ENCODE results near the gene BLTP2.
"Not testable (repeated sequence)": the region's sequence is repeated elsewhere in the genome, so short reads cannot be mapped to it uniquely, and the experiment has no call there.

BLTP2 gene

GRCh38 chr17:28644787-28645575 lies at the start of gene BLTP2:
TSS of gene BLTP2 (minus strand) at chr17:28645158. CDS start at chr17:28645056, 102 bp downstream.
- DNase-seq = peak; percentile 85

DNA sequence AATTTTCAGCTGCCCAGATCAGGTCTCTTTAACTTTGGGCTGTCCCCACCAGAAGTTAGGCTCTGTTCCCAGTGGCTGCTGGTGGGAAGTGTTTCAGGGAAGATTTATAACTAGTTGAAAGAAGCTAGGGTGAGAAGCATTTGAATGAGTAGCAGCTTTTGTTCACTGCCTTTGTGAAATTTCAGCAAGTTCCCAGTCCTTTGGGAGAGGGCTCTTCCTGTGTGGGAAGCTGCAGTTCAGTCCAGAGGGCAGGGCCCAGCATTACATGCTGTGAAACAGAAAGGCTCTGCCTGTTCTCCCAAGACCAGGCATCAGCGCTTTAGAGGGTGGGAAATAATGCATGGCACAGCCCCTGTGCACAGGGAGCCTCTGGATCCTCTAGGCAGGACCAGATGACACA lies 48.9 kb upstream of the BLTP2 start:
- DNase-seq = no peak

- DNase-seq = no peak
These were observed 44.1 kb upstream of the BLTP2 start for GRCh38 chr17:28689011-28689410.

DNA sequence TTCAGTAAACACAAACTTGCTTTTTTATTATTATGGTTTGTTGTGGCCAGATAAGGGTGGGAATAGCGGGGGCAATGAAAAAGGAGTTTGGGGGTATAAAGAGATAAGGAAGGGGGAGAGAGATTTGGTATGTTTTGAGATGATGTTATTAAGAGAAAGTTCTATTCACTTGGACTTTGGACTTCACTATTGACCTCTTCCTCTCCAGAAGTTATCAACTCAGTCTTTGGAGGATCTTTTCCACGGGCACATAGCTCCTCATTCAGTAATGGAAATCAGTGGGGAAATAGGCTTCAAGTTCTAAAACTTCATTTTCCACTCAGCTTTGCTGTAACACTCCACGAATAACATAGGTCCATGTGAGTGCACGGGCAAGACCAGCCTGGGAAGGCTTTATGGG lies 43.5 kb upstream of the BLTP2 start:
- DNase-seq = no peak

DNA sequence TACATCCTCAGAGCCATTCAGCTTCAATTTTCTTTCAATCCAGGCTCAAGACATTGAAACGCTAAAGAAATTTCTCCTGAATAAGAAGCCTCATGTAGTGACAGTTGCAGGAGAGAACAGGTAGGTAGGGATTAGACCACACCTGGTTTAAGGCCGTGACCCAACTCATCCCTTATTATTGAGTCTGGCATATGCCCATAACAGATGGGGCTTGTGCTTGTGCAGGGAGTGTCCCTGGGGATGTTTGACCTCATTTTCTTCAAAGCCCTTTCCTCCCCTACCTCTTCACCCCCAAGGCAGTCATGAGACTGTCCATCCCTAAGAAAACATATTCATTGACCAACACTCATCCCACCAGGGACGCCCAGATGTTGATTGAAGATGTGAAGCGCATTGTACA lies 41.3 kb upstream of the BLTP2 start:
- no peak for DNase-seq

DNA sequence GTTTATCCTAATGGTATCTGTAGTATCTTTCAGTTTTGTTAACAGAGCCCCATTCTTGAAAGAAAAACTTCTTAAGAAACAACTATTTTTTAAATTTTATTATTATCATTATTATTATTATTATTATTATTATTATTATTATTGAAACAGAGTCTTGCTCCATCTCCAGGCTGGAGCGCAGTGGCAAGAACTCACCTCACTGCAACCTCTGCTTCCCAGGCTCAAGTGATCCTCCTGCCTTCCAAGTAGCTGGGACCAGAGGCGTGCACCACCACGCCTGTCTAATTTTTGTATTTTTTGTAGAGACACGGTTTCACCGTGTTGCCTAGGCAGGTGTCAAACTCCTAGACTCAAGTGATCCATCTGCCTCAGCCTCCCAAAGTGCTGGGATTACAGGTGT lies 40.4 kb upstream of the BLTP2 start:
- no peak for DNase-seq

DNA sequence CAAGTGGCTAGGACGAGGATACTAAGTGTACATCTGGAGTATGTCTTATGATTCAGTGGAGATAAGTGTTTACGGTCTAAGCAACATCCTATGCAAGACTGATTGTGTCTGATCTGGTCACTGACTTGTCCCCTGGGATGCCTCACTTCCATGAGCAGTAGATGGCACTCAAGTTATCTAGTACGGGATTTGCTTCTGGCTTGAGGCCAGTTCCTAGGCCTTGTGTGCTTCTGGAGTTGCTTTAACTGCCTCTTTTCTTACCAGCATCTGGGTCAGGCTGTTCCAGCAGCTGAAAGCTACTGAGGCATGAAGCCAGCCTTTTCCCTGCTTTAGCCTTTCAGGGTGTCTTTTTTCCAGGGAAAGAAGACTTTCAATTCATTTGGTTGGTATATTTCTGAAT lies 40.0 kb upstream of the BLTP2 start:
- DNase-seq = peak; percentile 13

DNA sequence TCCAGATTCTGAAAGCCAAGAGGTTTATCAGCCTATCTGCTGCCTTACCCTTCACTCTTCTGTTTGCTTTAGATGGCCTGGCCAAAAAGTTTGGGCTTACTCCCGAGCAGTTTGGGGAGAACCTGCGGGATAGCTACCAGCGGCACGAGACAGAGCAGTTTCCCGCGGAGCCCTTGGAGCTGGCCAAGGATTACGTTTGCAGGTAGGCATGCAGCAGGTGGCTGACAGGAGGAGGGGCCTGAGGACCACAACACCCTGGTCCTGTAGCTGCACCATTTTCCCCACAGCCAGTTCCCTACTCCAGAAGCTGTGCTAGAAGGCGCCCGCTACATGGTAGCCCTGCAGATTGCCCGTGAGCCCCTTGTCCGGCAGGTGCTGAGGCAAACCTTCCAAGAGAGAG lies 37.7 kb upstream of the BLTP2 start:
- no peak for DNase-seq

- peak; percentile 5 for DNase-seq
These were observed 31.0 kb upstream of the BLTP2 start for GRCh38 chr17:28675980-28676379.

- DNase-seq = no peak
These were observed 30.5 kb upstream of the BLTP2 start for GRCh38 chr17:28675490-28675889.

GRCh38 chr17:28669918-28670317 lies 25.0 kb upstream of the BLTP2 start:
- no peak for DNase-seq

DNA sequence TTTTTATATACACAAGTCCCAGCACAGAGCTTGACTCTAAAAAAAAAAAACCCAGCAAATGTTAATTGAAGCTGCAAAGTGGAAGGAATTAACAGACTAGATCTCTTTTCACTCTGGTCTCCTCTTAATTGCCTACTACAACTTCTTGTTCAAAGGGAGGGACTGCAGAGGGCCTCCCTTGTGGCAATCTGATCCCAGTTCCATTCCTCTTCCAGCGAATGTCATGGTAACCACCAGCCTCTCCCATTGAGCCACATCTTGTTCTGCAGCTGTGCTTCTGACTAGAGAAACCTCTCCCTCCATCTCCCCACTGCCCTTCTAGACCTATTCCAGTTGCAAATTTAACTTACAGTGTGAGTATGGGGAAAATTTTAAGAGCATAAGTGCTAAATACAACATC lies 22.9 kb upstream of the BLTP2 start:
- DNase-seq = no peak

DNA sequence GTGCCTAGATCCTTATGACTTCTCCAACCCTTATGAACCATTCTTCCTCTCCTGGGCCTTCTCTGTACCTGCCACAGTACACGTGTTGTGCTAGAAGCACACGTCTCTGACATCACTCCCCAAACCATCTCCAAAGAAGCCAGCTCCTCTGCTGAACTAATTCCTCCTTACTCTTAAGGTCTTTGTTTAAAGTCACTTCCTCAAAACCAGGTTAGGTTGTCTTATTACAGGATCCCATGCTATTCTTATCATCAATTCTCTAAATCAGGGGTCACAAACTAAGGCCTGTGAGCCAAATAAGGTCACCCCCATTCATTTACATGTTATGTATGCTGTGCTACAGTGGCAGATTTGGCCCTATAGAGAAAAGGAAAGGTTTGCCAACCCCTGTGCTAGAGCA lies 21.0 kb upstream of the BLTP2 start:
- DNase-seq = no peak

DNA sequence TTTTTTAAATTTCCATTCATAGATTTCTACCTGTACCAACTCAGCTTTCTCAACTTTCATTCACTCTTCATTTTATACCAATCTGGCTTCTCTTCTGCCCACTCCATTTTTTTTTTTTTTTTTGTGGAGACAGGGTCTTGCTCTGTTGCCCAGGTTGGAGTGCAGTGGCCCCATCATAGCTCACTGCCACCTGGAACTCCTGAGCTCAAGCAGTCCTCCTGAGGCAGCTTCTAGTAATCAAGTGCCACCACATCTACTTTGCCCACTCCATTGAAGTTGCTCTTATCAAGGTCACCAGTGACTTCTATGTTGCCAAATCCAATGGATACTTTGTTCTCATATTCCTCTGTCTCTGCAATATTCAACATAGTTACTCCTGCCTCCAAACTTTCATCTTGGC lies 18.8 kb upstream of the BLTP2 start:
- no peak for DNase-seq

GRCh38 chr17:28662527-28662829 lies 17.5 kb upstream of the BLTP2 start:
- DNase-seq = no peak

DNA sequence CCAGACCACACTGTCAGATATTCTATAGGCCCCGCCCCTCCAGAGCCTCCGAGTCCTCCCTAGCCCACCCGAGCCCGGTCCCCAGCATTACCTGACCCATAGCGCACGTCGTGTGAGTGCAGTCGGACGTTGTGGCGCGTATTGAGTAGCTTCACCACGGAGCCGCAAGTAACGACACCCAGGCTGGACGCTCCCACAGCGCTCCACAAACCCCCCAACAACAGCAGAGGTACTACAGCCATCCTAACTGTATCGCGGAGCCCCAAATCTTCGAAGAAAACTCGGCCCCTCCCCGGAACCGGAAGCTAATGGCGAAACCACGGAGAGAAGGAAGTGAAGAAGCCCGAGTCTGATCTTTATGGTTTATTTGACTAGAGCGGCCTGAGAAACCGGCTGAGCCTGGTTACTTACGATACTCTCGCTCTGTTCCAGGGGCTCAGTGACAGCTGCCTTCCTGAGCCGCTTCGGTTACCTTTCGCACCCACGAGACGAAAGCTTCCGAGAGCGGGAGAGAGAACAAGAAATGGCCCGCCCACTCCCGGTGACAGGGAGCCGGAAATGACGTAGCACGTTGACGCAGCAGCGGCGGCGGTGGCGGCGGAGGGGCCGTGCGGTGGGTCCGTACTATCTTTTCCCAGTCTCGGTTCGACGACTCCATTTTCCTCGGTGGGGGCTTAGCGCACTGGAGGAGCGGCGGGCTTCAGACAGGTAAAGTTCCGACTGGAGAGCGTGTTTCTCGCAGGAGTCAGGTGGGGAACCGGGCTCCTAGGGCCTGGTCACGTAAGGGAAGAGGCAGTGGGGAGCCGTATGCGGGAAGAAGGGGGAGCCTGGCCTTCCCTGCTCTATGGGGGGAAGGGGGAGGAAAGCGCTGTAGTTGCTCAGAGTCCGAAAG lies 16.9 kb upstream of the BLTP2 start, which contains the start of the genes SDF2 and SUPT6H:
TSS of gene SDF2 (minus strand) at position 272 of the 892 bp plus-strand sequence. CDS start at position 242, 30 bp downstream.
TSS of gene SUPT6H (plus strand) at position 571 of the 892 bp plus-strand sequence. CDS start 11,197 bp downstream, outside the sequence.
- peak; percentile 77 for DNase-seq

- not testable (repeated sequence) for DNase-seq
These were observed 14.5 kb upstream of the BLTP2 start for GRCh38 chr17:28659497-28659881.

GRCh38 chr17:28658766-28659496 lies 14.0 kb upstream of the BLTP2 start:
- DNase-seq = not testable (repeated sequence)

GRCh38 chr17:28658342-28658741 lies 13.4 kb upstream of the BLTP2 start:
- DNase-seq = not testable (repeated sequence)

- DNase-seq = no peak
These were observed 12.8 kb upstream of the BLTP2 start for GRCh38 chr17:28657756-28658155.

- DNase-seq = no peak
These were observed 10.2 kb upstream of the BLTP2 start for GRCh38 chr17:28655160-28655559.

DNA sequence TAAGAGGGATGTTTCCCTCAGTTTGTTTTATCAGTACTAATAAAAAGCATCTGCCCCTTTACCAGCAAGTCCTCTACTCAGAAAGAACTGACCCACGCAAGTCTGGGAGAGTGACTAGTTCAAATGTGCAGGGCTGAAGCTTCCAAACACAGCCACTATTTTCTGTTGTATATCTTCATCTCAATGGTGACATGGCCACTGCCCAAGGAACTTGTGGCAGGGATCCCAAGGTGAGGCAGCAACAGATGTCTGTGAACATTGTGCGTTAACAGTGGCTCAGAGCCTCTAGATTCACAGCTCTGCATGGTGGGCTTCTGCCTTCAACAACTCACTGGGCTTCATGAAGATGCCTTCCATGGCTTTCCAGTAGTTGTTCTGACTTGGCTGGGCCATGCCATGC lies 3.7 kb upstream of the BLTP2 start:
- DNase-seq = no peak

DNA sequence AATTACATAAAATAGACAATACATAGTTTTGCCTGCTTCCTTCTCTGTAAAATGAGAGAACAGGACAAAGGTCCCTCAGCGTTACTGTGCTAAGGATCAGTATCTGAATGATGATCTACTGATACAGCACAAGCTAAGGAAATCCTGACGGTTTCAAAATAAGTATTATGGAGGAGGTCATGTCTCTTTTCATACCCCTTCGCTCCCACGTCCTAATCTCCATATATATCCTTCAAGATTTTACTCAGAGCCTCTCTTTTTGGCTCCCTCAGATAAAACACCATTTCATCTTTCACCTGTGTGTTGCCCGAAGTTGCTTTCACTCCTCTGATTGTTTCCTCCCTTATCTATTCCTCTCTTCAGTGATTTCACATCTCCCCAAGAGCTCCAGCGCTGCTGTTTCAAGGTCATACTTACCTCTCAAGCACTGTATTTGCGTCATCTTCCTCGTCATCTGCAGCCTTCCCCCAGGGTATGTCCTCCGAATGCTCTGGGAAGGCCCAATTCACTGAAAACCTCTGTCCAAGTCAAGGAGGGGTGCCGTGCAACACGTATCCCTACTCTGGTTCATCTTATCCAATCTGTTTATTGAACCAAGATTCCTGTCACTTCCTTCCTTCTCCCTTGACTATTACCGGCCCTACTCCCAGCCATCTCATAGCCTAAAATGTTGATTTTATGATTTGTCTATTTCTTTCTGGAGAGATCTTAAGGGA lies 1.2 kb upstream of the BLTP2 start:
- no peak for DNase-seq
